Left cardiac atrium (tissue), 4 donors: ENCODE measurements around the gene TRIM47. TPM values are rescaled to one million over a fixed set of nuclear protein-coding genes. Genes with fewer than 3 reads are reported as not detected.
A peak's percentile ranks its signal among the peaks of the same experiment; 100 is the strongest.

ENCODE experiments used
- ATAC-seq, 2 donors: fragments of 200-7000 bp; cut with Tn5 transposase; one replicate each; pipeline ENCODE4 v1.9.1; 2020; ENCODE audit warnings: mild to moderate bottlenecking in 2 of 2, moderate library complexity in 2 of 2
- DNase-seq: peaks from one replicate; pipeline ENCODE4 v3.0.0-alpha.2; 2020
- intact Hi-C, 2 donors: fragments of 100-400 bp; cut with DNase I; formaldehyde crosslinking; loops; one replicate each; pipeline versions ENCODE4 v1.14.1 to v1.15.1; 2022 to 2023
- total RNA-seq, 2 donors: library from RNA; stranded (reverse); fragmentation: NEBNext Ultra II Directional; extraction: Animal tissue kit (Norgen Biotek cat#: 25700); gene quantifications; one replicate each; pipeline ENCODE4 v1.2.1, GENCODE V29; 2021
- donor health status: DM: no; HTN: yes; CAD: no.
- donor health status: DM: no; HTN: yes; CAD: no; lungs with severe emphysema.
- donor health status: DM: yes; HTN: yes; CAD: no.
- donor health status: Dilated cardiomyopathy.

TRIM47 gene
- total RNA-seq, 2 donors from 2014 or later: 22.9 to 25.3 TPM

DNA sequence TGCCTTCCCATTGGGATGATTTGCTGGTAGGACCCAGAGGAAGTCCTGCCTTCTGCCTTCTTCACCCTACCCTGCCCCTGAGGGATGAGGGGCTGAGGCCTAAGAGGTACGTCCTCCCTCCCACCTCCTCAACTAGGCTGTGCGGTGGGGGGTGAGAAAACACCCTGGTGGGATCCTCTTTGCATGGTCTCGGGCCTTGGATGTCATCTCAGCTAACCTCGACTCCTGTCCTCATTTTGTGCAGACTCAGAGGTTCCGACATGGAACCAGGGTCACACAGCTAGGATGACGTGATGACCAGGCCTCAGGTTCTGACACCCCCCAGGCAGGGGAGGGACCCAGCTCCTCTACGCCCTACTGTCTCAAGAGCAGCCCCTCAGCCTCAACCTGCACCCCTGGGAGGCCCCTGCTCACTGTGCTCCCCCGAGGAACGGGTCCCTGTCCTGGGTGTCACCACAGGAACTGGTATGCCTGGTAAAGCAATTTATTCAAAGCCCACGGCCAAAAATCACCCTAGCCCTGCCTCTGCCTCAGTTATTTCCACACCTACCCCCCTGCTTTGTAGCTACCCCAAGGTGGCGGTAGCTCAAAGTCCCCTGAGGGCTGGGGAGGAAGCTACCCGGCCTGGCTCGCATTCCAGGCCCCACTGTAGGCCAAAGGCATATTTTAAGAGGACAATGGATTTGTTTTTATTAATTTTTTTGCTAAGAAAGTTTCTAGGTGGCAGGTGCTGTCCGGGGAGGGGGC, 51.6 kb downstream of the TRIM47 start:
- intact Hi-C loops: loop anchor here in 1 of 2 donors (2.0 kb wide), 1 partner anchor 38 kb away; no protein-coding TSS in a partner anchor
- DNase-seq (peak; percentile 33), ATAC-seq (peak in 1 of 2 donors; percentile 2)

DNA sequence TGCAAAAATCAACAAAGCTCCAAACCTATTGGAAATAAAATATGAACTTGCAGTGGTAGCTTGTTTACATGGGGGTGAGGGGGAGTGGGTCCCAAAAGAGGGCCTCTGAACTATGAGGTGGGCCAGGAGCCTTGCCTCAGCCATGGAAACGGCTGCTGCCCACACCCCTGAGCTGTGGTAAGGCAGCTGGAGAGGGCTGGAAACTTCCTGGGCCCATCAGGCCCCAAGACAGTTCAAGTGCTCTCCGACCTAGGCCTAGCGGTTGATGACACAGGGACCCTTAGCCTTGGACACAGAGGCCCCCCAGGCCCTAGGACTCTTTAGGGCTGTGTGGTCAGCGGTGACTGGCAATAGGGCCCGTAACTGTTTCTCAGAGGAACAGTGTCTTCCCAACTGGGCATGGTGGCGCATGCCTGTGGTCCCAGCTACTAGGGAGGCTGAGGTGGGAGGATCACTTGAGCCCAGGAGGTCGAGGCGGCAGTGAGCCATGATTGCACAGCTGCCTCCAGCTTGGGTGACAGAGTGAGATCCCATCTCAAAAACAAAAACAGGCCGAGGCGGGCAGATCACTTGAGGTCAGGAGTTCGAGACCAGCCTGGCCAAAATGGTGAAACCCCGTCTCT, 52.5 kb downstream of the TRIM47 start:
- intact Hi-C loops: loop anchor here in 1 of 2 donors (2.0 kb wide), 1 partner anchor 37 kb away; no protein-coding TSS in a partner anchor
- DNase-seq (no peak), ATAC-seq (no peak)

DNA sequence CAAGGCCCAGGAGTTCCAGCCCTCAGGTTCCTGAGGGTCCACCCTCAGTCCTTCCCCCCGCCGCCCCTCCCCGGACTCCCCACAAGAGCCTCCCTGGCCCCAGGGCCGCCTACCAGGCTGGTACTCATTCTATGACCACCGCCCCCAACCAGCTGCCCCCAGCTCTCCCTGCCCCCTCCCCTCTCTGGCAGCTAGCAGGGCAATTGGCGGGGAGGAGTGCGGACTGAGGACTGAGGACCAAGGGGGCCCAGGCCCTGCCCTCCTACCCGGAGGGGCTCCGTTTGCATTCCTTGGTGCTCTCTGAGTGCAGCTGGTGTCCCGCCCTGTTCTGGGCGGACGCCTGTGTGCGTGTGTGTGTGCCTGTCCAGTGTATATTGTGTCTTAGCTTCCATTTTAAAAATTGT, 53.2 kb downstream of the TRIM47 start:
- DNase-seq: no peak
- intact Hi-C loops: no loop called here
- no peak for ATAC-seq

DNA sequence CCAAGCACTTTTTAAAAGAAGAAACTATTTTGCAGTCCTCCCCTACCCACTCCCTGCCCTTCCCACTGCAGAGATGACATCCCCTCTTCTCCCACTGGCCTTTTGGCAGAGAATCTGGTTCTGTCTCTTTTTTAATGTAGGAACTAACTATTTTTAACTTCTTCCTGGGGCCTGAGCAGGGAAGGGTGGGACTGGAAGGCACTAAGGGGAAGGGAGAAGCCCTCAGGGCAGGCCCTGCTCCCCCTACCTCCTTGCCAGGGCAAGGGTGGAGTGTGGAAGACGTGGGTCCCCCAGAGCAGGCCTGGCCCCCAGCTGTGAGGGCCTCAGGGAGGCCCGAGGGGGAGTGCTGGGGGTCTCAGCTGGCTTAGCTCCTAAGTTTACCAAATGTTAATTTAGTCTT, 53.7 kb downstream of the TRIM47 start:
- ATAC-seq: no peak
- DNase-seq: no peak
- intact Hi-C loops: no loop called here

Other genes with a start within 250 kb of the TRIM47 start
- 10 to 100 TPM in 1 of 2 donors, 1 to 10 TPM in 1; 8.6 to 11.4 TPM for gene SMIM5, start 245.1 kb downstream of the TRIM47 start, total RNA-seq
- gene RECQL5, start 211.4 kb downstream of the TRIM47 start, total RNA-seq: 10 to 100 TPM; 11.3 to 15.5 TPM
- gene SAP30BP, start 211.2 kb downstream of the TRIM47 start, total RNA-seq: 10 to 100 TPM; 47.2 to 59.6 TPM
- 10 to 100 TPM; 18.9 to 26.9 TPM for gene ITGB4, start 157.1 kb downstream of the TRIM47 start, total RNA-seq
- 10 to 100 TPM; 22.0 to 22.9 TPM for gene GALK1, start 113.4 kb downstream of the TRIM47 start, total RNA-seq
- gene UNK, start 93.8 kb downstream of the TRIM47 start, total RNA-seq: 10 to 100 TPM; 15.8 to 17.8 TPM
- gene UNC13D, start 34.2 kb downstream of the TRIM47 start, total RNA-seq: 10 to 100 TPM; 22.1 to 34.0 TPM
- 100 to 1,000 TPM; 106 to 122 TPM for gene WBP2, start 23.2 kb downstream of the TRIM47 start, total RNA-seq
- gene TRIM65, start 18.4 kb upstream of the TRIM47 start, total RNA-seq: 1 to 10 TPM; 8.4 to 9.9 TPM
- 10 to 100 TPM; 73.7 to 83.4 TPM for gene MRPL38, start 26.3 kb upstream of the TRIM47 start, total RNA-seq
- gene FBF1, start 62.5 kb upstream of the TRIM47 start, total RNA-seq: 1 to 10 TPM; 3.0 to 4.7 TPM
- gene ACOX1, start 100.6 kb upstream of the TRIM47 start, total RNA-seq: 10 to 100 TPM; 57.8 to 62.0 TPM
- gene TEN1, start 100.7 kb upstream of the TRIM47 start, total RNA-seq: 10 to 100 TPM; 10.2 to 12.2 TPM
- gene CDK3, start 122.3 kb upstream of the TRIM47 start, total RNA-seq: 1 to 10 TPM; 3.5 to 3.9 TPM
- under 1 TPM; 0.29 to 0.39 TPM for gene EVPL, start 148.7 kb upstream of the TRIM47 start, total RNA-seq
- 10 to 100 TPM; 51.1 to 60.1 TPM for gene SRP68, start 193.9 kb upstream of the TRIM47 start, total RNA-seq
- not detected for gene GALR2, start 196.2 kb upstream of the TRIM47 start, total RNA-seq
- not detected for gene ZACN, start 200.6 kb upstream of the TRIM47 start, total RNA-seq
- gene EXOC7, start 225.2 kb upstream of the TRIM47 start, total RNA-seq: 10 to 100 TPM; 74.1 to 79.5 TPM